Glutamatergic neuron (in vitro differentiated cells): ENCODE data around the gene NDUFS1. TPM values are rescaled to one million over a fixed set of nuclear protein-coding genes. Genes with fewer than 3 reads are reported as not detected.
"Not testable (repeated sequence)": the region's sequence is repeated elsewhere in the genome, so short reads cannot be mapped to it uniquely, and the experiment has no call there.

Source experiments
- DNase-seq: peaks from one replicate; pipeline ENCODE4 v3.0.0; 2022
- H3K27ac Mint-ChIP-seq: one replicate; pipeline ENCODE4 v1.8.0; 2020; ENCODE audit warnings: mild to moderate bottlenecking, mixed read lengths, inconsistent platforms; ENCODE audit not compliant: unreplicated experiment
- H3K27me3 Mint-ChIP-seq: one replicate; pipeline ENCODE4 v1.8.0; 2020; ENCODE audit warnings: mild to moderate bottlenecking, moderate library complexity, mixed read lengths, inconsistent platforms; ENCODE audit not compliant: unreplicated experiment
- H3K36me3 Mint-ChIP-seq: one replicate; pipeline ENCODE4 v1.8.0; 2020; ENCODE audit warnings: mild to moderate bottlenecking, mixed read lengths, inconsistent platforms; ENCODE audit not compliant: unreplicated experiment
- H3K4me1 Mint-ChIP-seq: one replicate; pipeline ENCODE4 v1.8.0; 2020; ENCODE audit warnings: mild to moderate bottlenecking, low read depth, mixed read lengths, inconsistent platforms; ENCODE audit not compliant: unreplicated experiment
- H3K4me3 Mint-ChIP-seq: one replicate; pipeline ENCODE4 v1.8.0; 2020; ENCODE audit warnings: mild to moderate bottlenecking, mixed read lengths, inconsistent platforms; ENCODE audit not compliant: unreplicated experiment
- H3K9me3 Mint-ChIP-seq: one replicate; pipeline ENCODE4 v1.8.0; 2020; ENCODE audit warnings: mild to moderate bottlenecking, moderate library complexity, mixed read lengths, inconsistent platforms; ENCODE audit not compliant: unreplicated experiment
- long read RNA-seq: library from polyadenylated mRNA; unstranded; transcript quantifications from one replicate; pipeline ENCODE4 v2.0.0, GENCODE V29; 2020; ENCODE audit not compliant: unreplicated experiment
- total RNA-seq: library from RNA; stranded (reverse); fragmentation: NEBNext Ultra II Directional; extraction: Animal tissue kit (Norgen Biotek cat#: 25700); gene quantifications from one replicate; pipeline ENCODE4 v1.2.1, GENCODE V29; 2021; ENCODE audit not compliant: unreplicated experiment
- TF ChIP-seq, protein P1 (sequence below): fragments of 200-600 bp; sonication (generic); IDR thresholded peaks from one replicate; pipeline ENCODE4 v1.5.0; 2021; ENCODE audit not compliant: partially characterized antibody, unreplicated experiment

The NDUFS1 gene
- total RNA-seq, result 114 TPM
- long read RNA-seq, full-length matches to known transcripts, result 32 of 38 reads
- long read RNA-seq, partial matches to known transcripts, result 1 of 38 reads
- long read RNA-seq, other reads (novel, unspliced or antisense), result 5 of 38 reads

DNA sequence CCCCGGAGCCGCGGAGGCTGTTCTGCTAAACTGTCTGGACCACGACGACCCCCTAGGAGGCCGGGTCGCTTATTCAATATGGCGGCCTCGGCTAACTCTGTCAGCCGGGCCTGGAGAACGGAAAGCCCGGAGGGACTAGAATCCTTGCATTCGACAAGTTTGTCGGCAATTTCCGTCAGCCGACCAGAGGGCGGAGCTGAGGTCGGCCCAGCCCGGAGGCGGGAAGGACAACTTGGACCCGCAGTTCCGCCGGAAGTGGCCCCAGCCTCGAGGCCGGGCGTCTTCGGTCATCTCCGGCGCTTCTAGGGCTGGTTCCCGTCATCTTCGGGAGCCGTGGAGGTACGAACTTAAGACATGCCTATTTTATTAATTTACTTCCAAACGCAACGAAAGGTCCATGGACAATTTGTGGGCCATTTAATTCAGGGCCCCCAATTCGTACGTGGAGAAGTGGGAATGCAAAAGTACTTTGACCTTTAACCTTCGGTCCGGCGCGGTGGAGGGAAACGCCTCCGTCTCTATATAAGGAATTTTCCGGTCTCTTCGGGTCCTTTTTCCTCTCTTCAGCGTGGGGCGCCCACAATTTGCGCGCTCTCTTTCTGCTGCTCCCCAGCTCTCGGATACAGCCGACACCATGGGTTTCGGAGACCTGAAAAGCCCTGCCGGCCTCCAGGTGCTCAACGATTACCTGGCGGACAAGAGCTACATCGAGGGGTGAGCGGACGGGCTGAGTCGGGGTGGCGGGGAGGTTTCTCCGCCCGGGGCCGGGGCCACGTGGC, at the start of gene NDUFS1, which contains the start of gene EEF1B2:
NDUFS1 (minus strand) TSS at position 99 of the 779 bp plus-strand sequence. CDS start 5,766 bp downstream, outside the sequence.
EEF1B2 (plus strand) TSS at position 550 of the 779 bp plus-strand sequence; CDS start at position 635, 85 bp downstream.
- DNase-seq, result peak; percentile 97
- Mint-ChIP-seq H3K4me1 (peaks cover 9% of the 10 kb centered on the region), H3K4me3 (peak within 1 kb of the TSS; percentile 99), H3K9me3 (peaks cover 9% of the 10 kb centered on the region), H3K27me3 (peaks cover 5% of the 10 kb centered on the region), H3K36me3 (peaks cover 10% of the 10 kb centered on the region), H3K27ac (peak within 1 kb of the TSS; percentile 98)
- TF ChIP-seq, protein P1, sequence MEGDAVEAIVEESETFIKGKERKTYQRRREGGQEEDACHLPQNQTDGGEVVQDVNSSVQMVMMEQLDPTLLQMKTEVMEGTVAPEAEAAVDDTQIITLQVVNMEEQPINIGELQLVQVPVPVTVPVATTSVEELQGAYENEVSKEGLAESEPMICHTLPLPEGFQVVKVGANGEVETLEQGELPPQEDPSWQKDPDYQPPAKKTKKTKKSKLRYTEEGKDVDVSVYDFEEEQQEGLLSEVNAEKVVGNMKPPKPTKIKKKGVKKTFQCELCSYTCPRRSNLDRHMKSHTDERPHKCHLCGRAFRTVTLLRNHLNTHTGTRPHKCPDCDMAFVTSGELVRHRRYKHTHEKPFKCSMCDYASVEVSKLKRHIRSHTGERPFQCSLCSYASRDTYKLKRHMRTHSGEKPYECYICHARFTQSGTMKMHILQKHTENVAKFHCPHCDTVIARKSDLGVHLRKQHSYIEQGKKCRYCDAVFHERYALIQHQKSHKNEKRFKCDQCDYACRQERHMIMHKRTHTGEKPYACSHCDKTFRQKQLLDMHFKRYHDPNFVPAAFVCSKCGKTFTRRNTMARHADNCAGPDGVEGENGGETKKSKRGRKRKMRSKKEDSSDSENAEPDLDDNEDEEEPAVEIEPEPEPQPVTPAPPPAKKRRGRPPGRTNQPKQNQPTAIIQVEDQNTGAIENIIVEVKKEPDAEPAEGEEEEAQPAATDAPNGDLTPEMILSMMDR, result no peak

DNA sequence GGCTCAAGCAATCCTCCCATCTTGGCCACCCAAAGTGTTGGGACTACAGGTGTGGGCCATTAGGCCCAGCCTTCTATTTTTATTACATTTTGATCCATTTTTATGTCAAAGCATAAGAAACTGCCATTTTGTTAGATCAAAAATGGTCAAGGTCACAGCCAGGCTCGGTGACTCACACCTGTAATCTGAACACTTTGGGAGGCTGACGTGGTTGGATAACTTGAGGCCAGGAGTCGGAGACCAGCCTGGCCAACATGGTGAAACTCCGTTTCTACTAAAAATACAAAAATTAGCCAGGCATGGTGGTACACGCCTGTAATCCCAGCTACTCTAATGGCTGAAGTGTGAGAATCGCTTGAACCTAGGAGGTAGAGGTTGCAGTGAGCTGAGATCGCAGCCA, 49.7 kb upstream of the NDUFS1 start:
- no peak for DNase-seq
- Mint-ChIP-seq H3K36me3 (no peaks in the 10 kb centered on the region), H3K27ac (no peak overlapping the region), H3K4me3 (no peak overlapping the region), H3K4me1 (peaks cover 9% of the 10 kb centered on the region), H3K9me3 (no peaks in the 10 kb centered on the region), H3K27me3 (peaks cover 2% of the 10 kb centered on the region)
- TF ChIP-seq, protein P1, result no peak

DNA sequence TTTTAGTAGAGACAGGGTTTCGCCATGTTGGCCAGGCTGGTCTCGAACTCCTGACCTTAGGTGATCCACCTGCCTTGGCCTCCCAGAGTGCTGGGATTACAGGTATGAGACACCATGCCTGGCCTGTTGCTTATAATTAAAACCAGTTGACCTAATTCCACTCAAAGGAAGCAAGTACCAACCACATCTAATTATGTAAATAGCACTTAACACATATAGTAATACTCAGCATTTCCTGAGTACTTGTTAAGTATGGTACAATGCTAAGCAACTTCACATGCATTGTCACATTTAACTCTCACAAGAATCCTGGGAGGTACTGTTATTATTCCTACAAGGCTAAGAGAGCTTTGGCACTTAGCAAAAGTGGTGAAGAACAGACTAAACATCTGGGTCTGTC, 48.1 kb upstream of the NDUFS1 start:
- not testable (repeated sequence) for H3K4me3 Mint-ChIP-seq, H3K36me3 Mint-ChIP-seq, H3K27ac Mint-ChIP-seq, H3K27me3 Mint-ChIP-seq, H3K4me1 Mint-ChIP-seq, H3K9me3 Mint-ChIP-seq, DNase-seq

DNA sequence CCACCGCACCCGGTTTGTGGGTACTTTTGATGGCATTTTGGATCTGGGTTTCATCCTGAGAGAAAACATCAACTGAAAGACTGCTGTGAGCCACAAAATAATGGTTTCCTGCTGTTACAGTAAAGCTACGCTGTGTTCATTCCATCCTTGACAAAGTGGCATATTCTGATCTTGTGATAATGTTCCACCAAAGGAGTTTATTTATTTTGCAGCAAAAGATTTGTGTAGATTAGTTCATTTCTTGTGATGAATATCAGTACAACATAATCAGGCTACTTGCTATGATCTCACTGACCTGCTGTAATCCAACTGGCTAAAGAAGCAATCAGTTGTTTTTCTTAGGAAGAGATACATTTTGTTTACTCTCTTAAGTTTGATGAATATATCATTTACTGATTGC, 45.5 kb upstream of the NDUFS1 start:
- H3K27me3 Mint-ChIP-seq, result peaks cover 3% of the 10 kb centered on the region
- no peak for DNase-seq
- no peaks in the 10 kb centered on the region for H3K4me1 Mint-ChIP-seq
- H3K27ac Mint-ChIP-seq, result no peak overlapping the region
- H3K9me3 Mint-ChIP-seq, result no peaks in the 10 kb centered on the region
- H3K36me3 Mint-ChIP-seq, result no peaks in the 10 kb centered on the region
- H3K4me3 Mint-ChIP-seq, result no peak overlapping the region
- TF ChIP-seq, protein P1, result no peak

DNA sequence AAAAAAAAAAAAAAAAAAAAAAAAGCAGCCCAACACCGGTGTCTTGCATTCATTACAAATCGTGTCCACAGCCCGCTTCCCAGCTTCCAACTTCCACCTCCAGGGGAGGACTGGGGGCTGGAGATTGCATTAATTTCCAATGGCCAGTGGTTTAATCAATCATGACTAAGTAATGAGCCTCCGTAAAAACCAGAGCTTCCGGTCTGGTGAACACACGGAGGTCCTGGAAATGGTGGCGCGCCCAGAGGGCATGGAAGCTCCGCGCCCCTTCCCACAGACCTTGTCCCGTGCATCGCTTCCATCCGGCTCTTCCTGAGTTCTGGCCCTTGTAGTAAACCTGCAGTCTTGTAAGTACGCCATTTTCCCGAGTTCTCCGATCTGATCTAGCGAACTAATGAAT, 44.1 kb upstream of the NDUFS1 start:
- DNase-seq, result no peak
- Mint-ChIP-seq H3K9me3 (no peaks in the 10 kb centered on the region), H3K4me3 (no peak overlapping the region), H3K27ac (no peak overlapping the region), H3K27me3 (peaks cover 3% of the 10 kb centered on the region), H3K4me1 (no peaks in the 10 kb centered on the region), H3K36me3 (no peaks in the 10 kb centered on the region)
- TF ChIP-seq, protein P1, result no peak
